Measurements from ENCODE around the gene PARP15.
"Not testable (repeated sequence)": the region's sequence is repeated elsewhere in the genome, so short reads cannot be mapped to it uniquely, and the experiment has no call there.

Gene PARP15

GRCh38 chr3:122668930-122669730 lies 91.7 kb downstream of the PARP15 start:
- DNase-seq (ENCODE audit: low spot score): no peak

GRCh38 chr3:122671553-122671952 lies 94.1 kb downstream of the PARP15 start:
- DNase-seq (ENCODE audit: low spot score): no peak

- no peak for DNase-seq (ENCODE audit: low spot score)
These were observed 96.9 kb downstream of the PARP15 start for GRCh38 chr3:122674339-122674738.

GRCh38 chr3:122676759-122677158 lies 99.3 kb downstream of the PARP15 start:
- DNase-seq (ENCODE audit: low spot score): no peak

GRCh38 chr3:122677216-122677615 lies 99.8 kb downstream of the PARP15 start:
- no peak for DNase-seq (ENCODE audit: low spot score)

GRCh38 chr3:122678506-122678905 lies 101.1 kb downstream of the PARP15 start:
- no peak for DNase-seq (ENCODE audit: low spot score)

- peak; percentile 80 for DNase-seq (ENCODE audit: low spot score)
These were observed 101.8 kb downstream of the PARP15 start for GRCh38 chr3:122679085-122679881.

- no peak for DNase-seq (ENCODE audit: low spot score)
These were observed 102.5 kb downstream of the PARP15 start for GRCh38 chr3:122679882-122680474.

GRCh38 chr3:122680475-122681283 lies 103.2 kb downstream of the PARP15 start, which contains the start of gene PARP14:
Gene PARP14 (plus strand): TSS chr3:122680839. CDS start chr3:122680884, 45 bp downstream.
- DNase-seq (ENCODE audit: low spot score): peak; percentile 55

- DNase-seq (ENCODE audit: low spot score): peak; percentile 22
These were observed 104.0 kb downstream of the PARP15 start for GRCh38 chr3:122681284-122681973.

GRCh38 chr3:122681974-122682409 lies 104.5 kb downstream of the PARP15 start:
- no peak for DNase-seq (ENCODE audit: low spot score)

- not testable (repeated sequence) for DNase-seq (ENCODE audit: low spot score)
These were observed 105.4 kb downstream of the PARP15 start for GRCh38 chr3:122682778-122683411.

GRCh38 chr3:122687298-122687697 lies 109.8 kb downstream of the PARP15 start:
- DNase-seq (ENCODE audit: low spot score): no peak
